ENCODE data around the gene VEGFA. TPM values are rescaled to one million over a fixed set of nuclear protein-coding genes. Genes with fewer than 3 reads are reported as not detected.

The VEGFA gene
- total RNA-seq, 1 experiment from 2014 or later = 174 TPM

DNA sequence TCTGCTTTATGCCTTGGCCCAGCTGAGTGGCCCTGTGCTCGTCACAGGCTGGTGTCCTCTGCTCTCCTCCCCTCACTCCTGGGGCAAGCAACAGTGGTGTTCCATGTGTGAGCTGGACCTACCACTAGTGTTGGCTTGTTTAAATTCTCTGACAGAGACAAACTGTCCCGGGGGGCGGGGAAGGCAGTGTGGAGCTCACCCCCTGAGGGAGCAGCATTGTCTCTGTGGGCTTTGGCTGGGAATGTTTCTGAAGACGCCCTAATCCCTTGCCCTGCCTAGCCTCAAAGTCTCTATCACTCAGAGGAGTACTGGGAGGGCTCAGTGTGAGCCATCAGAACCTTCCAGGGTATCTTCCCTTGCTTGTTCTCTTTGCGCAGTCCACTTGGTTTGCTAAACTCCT lies 5.2 kb upstream of the VEGFA start:
- Histone ChIP-seq H3K9me3 (no peaks in the 10 kb centered on the region), H3K36me3 (ENCODE audit: control insufficient read depth, insufficient read depth, low read length) (no peaks in the 10 kb centered on the region), H3K4me1 (peaks cover 36% of the 10 kb centered on the region), H3K27me3 (replicated peaks; ENCODE audit: control insufficient read depth, insufficient read depth, low read length) (no peaks in the 10 kb centered on the region), H3K4me3 (ENCODE audit: low read depth, low read length) (no peak overlapping the region)
- no peak for DNase-seq
- Mint-ChIP-seq H3K4me3 (ENCODE audit: unreplicated experiment) (no peak overlapping the region), H3K36me3 (ENCODE audit: insufficient read depth, unreplicated experiment) (peaks cover 6% of the 10 kb centered on the region), H3K9me3 (ENCODE audit: unreplicated experiment) (no peaks in the 10 kb centered on the region), H3K4me1 (ENCODE audit: low read depth, unreplicated experiment) (peaks cover 23% of the 10 kb centered on the region), H3K27me3 (ENCODE audit: insufficient read depth, unreplicated experiment) (no peaks in the 10 kb centered on the region), H3K27ac (ENCODE audit: unreplicated experiment) (no peak overlapping the region)
- intact Hi-C loops (cut with micrococcal nuclease; ENCODE audit: unreplicated experiment) = no loop called here
- POLR2A ChIA-PET = no interaction called here
- TF ChIP-seq, protein P1, sequence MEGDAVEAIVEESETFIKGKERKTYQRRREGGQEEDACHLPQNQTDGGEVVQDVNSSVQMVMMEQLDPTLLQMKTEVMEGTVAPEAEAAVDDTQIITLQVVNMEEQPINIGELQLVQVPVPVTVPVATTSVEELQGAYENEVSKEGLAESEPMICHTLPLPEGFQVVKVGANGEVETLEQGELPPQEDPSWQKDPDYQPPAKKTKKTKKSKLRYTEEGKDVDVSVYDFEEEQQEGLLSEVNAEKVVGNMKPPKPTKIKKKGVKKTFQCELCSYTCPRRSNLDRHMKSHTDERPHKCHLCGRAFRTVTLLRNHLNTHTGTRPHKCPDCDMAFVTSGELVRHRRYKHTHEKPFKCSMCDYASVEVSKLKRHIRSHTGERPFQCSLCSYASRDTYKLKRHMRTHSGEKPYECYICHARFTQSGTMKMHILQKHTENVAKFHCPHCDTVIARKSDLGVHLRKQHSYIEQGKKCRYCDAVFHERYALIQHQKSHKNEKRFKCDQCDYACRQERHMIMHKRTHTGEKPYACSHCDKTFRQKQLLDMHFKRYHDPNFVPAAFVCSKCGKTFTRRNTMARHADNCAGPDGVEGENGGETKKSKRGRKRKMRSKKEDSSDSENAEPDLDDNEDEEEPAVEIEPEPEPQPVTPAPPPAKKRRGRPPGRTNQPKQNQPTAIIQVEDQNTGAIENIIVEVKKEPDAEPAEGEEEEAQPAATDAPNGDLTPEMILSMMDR (IDR thresholded peaks at IDR 0.05; ENCODE audit: insufficient read depth in 1 of 2, low read depth in 1 of 2, low read length in 1 of 2, severe bottlenecking in 1 of 2, unreplicated experiment in 1 of 2) = no peak
- BruUV-seq (replicated peaks) = no TSS peak
- CTCF ChIA-PET = no interaction called here

DNA sequence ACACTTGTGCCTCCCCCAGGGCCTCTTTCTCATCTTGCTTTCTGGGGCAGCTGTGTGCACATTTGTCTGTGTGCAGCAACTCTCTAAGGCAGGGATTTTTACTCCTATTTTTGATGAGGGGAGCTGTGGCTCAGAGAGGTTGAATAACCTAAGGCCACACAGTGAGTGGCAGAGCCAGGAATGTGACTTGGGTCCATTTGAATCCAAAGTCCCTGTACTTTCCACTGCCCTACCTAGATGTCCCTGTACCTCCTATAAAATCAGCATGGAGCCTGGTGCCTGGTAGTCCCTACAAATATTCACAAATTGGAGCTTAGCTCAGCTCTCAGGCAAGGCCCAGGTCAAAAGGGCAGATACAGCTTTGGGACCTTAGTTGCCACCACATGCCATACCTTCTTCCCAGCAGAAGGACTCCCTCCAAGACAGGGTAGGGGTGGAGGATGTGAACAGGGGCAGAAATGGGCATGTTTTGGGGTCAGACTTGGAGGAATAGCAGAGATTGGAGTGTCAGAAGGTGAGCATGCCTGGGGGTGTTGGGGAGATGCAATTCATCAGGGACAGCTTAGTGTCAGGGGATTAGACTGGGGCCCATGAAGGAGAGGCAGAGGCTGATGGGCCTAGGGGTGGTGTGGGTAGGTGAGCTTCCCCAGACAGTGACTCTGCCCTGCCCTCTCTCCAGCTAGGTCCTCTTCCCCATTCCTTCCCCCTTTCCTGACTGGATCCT lies 4.1 kb upstream of the VEGFA start:
- H3K4me1 ChIP-seq = peaks cover 29% of the 10 kb centered on the region
- TF ChIP-seq, protein P1 (IDR thresholded peaks at IDR 0.05; ENCODE audit: insufficient read depth in 1 of 2, low read depth in 1 of 2, low read length in 1 of 2, severe bottlenecking in 1 of 2, unreplicated experiment in 1 of 2) = no peak

GRCh38 chr6:43766500-43766853 lies 3.5 kb upstream of the VEGFA start:
- H3K36me3 ChIP-seq (ENCODE audit: control insufficient read depth, insufficient read depth, low read length) = no peaks in the 10 kb centered on the region; the same call in 1 of the 2 replicates
- H3K27me3 Mint-ChIP-seq (ENCODE audit: insufficient read depth, unreplicated experiment) = no peaks in the 10 kb centered on the region
- H3K27ac Mint-ChIP-seq (ENCODE audit: unreplicated experiment) = no peak overlapping the region
- no peak overlapping the region for H3K4me3 ChIP-seq (ENCODE audit: low read depth, low read length)
- H3K9me3 Mint-ChIP-seq (ENCODE audit: unreplicated experiment) = no peaks in the 10 kb centered on the region
- no peaks in the 10 kb centered on the region for H3K27me3 ChIP-seq (replicated peaks; ENCODE audit: control insufficient read depth, insufficient read depth, low read length)
- no peak overlapping the region for H3K4me3 Mint-ChIP-seq (ENCODE audit: unreplicated experiment)
- H3K9me3 ChIP-seq = no peaks in the 10 kb centered on the region
- no peak for DNase-seq
- H3K4me1 ChIP-seq = peaks cover 29% of the 10 kb centered on the region
- no TSS peak for BruUV-seq (replicated peaks)
- ChIA-PET CTCF (no interaction called here), POLR2A (no interaction called here)
- intact Hi-C loops (cut with micrococcal nuclease; ENCODE audit: unreplicated experiment) = no loop called here
- H3K4me1 Mint-ChIP-seq (ENCODE audit: low read depth, unreplicated experiment) = peaks cover 17% of the 10 kb centered on the region
- H3K36me3 Mint-ChIP-seq (ENCODE audit: insufficient read depth, unreplicated experiment) = peaks cover 23% of the 10 kb centered on the region
- TF ChIP-seq, protein P1 (IDR thresholded peaks at IDR 0.05; ENCODE audit: insufficient read depth in 1 of 2, low read depth in 1 of 2, low read length in 1 of 2, severe bottlenecking in 1 of 2, unreplicated experiment in 1 of 2) = no peak

More for the DNA sequence above, 4.1 kb upstream of the VEGFA start:
- Mint-ChIP-seq H3K27me3 (ENCODE audit: insufficient read depth, unreplicated experiment) (no peaks in the 10 kb centered on the region), H3K27ac (ENCODE audit: unreplicated experiment) (no peak overlapping the region), H3K9me3 (ENCODE audit: unreplicated experiment) (no peaks in the 10 kb centered on the region), H3K4me1 (ENCODE audit: low read depth, unreplicated experiment) (peaks cover 17% of the 10 kb centered on the region), H3K4me3 (ENCODE audit: unreplicated experiment) (no peak overlapping the region), H3K36me3 (ENCODE audit: insufficient read depth, unreplicated experiment) (peaks cover 18% of the 10 kb centered on the region)
- ChIA-PET POLR2A (no interaction called here), CTCF (interaction anchor here (1.0 kb wide), 1 partner anchor 188 kb away, joined by 3 read pairs; no protein-coding TSS in a partner anchor)
- H3K36me3 ChIP-seq (ENCODE audit: control insufficient read depth, insufficient read depth, low read length) = no peaks in the 10 kb centered on the region
- H3K27me3 ChIP-seq (replicated peaks; ENCODE audit: control insufficient read depth, insufficient read depth, low read length) = no peaks in the 10 kb centered on the region
- BruUV-seq (replicated peaks) = no TSS peak
- DNase-seq = no peak
- H3K4me3 ChIP-seq (ENCODE audit: low read depth, low read length) = no peak overlapping the region
- intact Hi-C loops (cut with micrococcal nuclease; ENCODE audit: unreplicated experiment) = no loop called here
- no peaks in the 10 kb centered on the region for H3K9me3 ChIP-seq

All from Caco-2 (cell line).